Skin epidermis (tissue), 12 donors: ENCODE data around the gene UPK1B.
"Not testable (repeated sequence)": the region's sequence is repeated elsewhere in the genome, so short reads cannot be mapped to it uniquely, and the experiment has no call there.

Experiments used
- H3K27ac ChIP-seq, 21 experiments: fragments of 200-600 bp; sonication (generic) in 11 of 21; one replicate each; pipeline ENCODE4 v1.5.0; 2020; ENCODE audit warnings: mild to moderate bottlenecking in 3 of 21, inconsistent platforms in 2 of 21, moderate library complexity in 2 of 21
- H3K4me3 ChIP-seq, 7 experiments: fragments of 200-600 bp; sonication (generic) in 2 of 7; one replicate each; pipeline ENCODE4 v1.5.0; 2020; ENCODE audit warnings: inconsistent platforms in 2 of 7, mild to moderate bottlenecking in 2 of 7, moderate library complexity in 1 of 7

Gene UPK1B

DNA sequence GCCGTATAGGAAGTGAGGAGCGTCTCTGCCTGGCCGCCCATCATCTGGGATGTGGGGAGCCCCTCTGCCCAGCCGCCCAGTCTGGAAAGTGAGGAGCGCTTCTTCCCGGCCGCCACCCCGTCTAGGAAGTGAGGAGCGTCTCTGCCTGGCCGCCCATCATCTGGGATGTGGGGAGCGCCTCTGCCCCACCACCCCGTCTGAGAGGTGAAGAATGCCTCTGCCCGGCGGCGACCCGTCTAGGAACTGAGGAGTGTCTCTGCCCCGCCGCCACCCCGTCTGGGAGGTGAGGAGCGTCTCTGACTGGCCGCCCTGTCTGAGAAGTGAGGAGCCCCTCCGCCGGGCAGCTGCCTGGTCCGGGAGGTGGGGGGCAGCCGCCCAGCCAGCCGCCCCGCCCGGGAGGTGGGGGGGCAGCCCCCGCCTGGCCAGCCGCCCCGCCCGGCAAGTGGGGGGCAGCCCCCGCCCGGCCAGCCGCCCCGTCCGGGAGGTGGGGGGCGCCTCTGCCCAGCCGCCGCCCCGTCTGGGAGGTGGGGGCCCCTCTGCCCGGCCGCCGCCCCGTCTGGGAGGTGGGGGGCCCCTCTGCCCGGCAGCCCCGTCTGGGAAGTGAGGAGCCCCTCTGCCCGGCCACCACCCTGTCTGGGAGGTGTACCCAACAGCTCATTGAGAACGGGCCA is 69.1 kb downstream of the UPK1B start:
- peak overlapping the region in 1 of 7 experiments; percentile 4 for H3K4me3 ChIP-seq
- H3K27ac ChIP-seq, result not testable (repeated sequence)

DNA sequence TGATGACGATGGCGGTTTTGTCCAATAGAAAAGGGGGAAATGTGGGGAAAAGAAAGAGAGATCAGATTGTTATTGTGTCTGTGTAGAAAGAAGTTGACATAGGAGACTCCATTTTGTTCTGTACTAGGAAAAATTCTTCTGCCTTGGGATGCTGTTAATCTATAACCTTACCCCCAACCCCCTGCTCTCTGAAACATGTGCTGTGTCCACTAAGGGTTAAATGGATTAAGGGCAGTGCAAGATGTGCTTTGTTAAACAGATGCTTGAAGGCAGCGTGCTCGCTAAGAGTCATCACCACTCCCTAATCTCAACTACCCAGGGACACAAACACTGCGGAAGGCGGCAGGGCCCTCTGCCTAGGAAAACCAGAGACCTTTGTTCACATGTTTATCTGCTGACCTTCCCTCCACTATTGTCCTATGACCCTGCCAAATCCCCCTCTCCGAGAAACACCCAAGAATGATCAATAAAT is 69.7 kb downstream of the UPK1B start:
- H3K27ac ChIP-seq, H3K4me3 ChIP-seq: not testable (repeated sequence)

- Histone ChIP-seq H3K27ac (no peak overlapping the region), H3K4me3 (no peak overlapping the region)
These were observed 70.3 kb downstream of the UPK1B start for GRCh38 chr3:119243712-119244111.

- H3K27ac ChIP-seq, result no peak overlapping the region
- no peak overlapping the region for H3K4me3 ChIP-seq
These were observed 72.4 kb downstream of the UPK1B start for GRCh38 chr3:119245778-119246177.
